DOHH2 (cell line): ENCODE data around the gene SEMG2.

Source experiments
- H3F3A ChIP-seq: fragments of 200-600 bp; sonication (generic), shearing (Covaris generic); 2 replicates; pipeline ENCODE4 v1.6.0; 2016; ENCODE audit warnings: antibody characterized with exemption, mild to moderate bottlenecking; ENCODE audit not compliant: control insufficient read depth, insufficient read depth
- H3K27ac ChIP-seq: fragments of 200-600 bp; sonication (generic); 2 replicates; pipeline ENCODE4 v1.5.1; 2014; ENCODE audit warnings: low read depth, mild to moderate bottlenecking, low read length, moderate library complexity
- H3K27me3 ChIP-seq: fragments of 200-600 bp; sonication (generic); 2 replicates; pipeline ENCODE4 v1.6.1; 2014; ENCODE audit warnings: mild to moderate bottlenecking, low read length, mixed read lengths; ENCODE audit not compliant: control insufficient read depth
- H3K36me3 ChIP-seq: fragments of 200-600 bp; sonication (generic); 2 replicates; pipeline ENCODE4 v1.6.1; 2014; ENCODE audit warnings: mild to moderate bottlenecking, low read length, moderate library complexity, mixed read lengths; ENCODE audit not compliant: control insufficient read depth
- H3K4me1 ChIP-seq: fragments of 200-600 bp; sonication (generic); 2 replicates; pipeline ENCODE4 v1.6.1; 2014; ENCODE audit warnings: mild to moderate bottlenecking, low read length, mixed read lengths; ENCODE audit not compliant: control insufficient read depth
- H3K4me2 ChIP-seq: fragments of 200-600 bp; sonication (generic); 2 replicates; pipeline ENCODE4 v1.6.0; 2014; ENCODE audit warnings: mild to moderate bottlenecking, low read length, moderate library complexity
- H3K4me3 ChIP-seq: fragments of 200-600 bp; sonication (generic); 2 replicates; pipeline ENCODE4 v1.5.1; 2014; ENCODE audit warnings: mild to moderate bottlenecking, low read length, mixed read lengths
- H3K79me2 ChIP-seq: fragments of 200-600 bp; sonication (generic); 2 replicates; pipeline ENCODE4 v1.6.1; 2014; ENCODE audit warnings: mild to moderate bottlenecking, low read length, mixed read lengths; ENCODE audit not compliant: control insufficient read depth
- H3K9me2 ChIP-seq: fragments of 200-600 bp; sonication (generic); replicated peaks from 2 replicates; pipeline ENCODE4 v1.6.1; 2014; ENCODE audit warnings: mild to moderate bottlenecking, low read length, mixed read lengths; ENCODE audit not compliant: control insufficient read depth
- H3K9me3 ChIP-seq: fragments of 200-600 bp; sonication (generic); 2 replicates; pipeline ENCODE4 v1.6.1; 2014; ENCODE audit warnings: antibody characterized with exemption, low read length, mixed read lengths; ENCODE audit not compliant: control insufficient read depth, insufficient read depth
- H4K20me1 ChIP-seq: fragments of 200-600 bp; sonication (generic); 2 replicates; pipeline ENCODE4 v1.6.0; 2014; ENCODE audit warnings: low read depth, mild to moderate bottlenecking, antibody characterized with exemption, low read length, moderate library complexity; ENCODE audit not compliant: control insufficient read depth, insufficient read depth
- CTCF ChIP-seq: fragments of 200-600 bp; sonication (generic); IDR thresholded peaks from one replicate; pipeline ENCODE4 v1.5.1; 2014; ENCODE audit warnings: antibody characterized with exemption, mild to moderate bottlenecking, low read depth, low read length; ENCODE audit not compliant: poor library complexity, severe bottlenecking
- EZH2phosphoT487 ChIP-seq: fragments of 200-600 bp; sonication (generic); IDR thresholded peaks from 2 replicates; pipeline ENCODE4 v1.6.1; 2017; ENCODE audit warnings: borderline replicate concordance, mild to moderate bottlenecking, antibody characterized with exemption, low read length, moderate library complexity, mixed read lengths

Gene SEMG2

GRCh38 chr20:45212836-45213235, 8.3 kb upstream of the SEMG2 start:
- H3K9me2 ChIP-seq: no peaks in the 10 kb centered on the region
- no peak overlapping the region for H3K4me3 ChIP-seq
- no peaks in the 10 kb centered on the region for H3K36me3 ChIP-seq
- H3K4me2 ChIP-seq: no peak overlapping the region
- H3K79me2 ChIP-seq: no peaks in the 10 kb centered on the region
- no peaks in the 10 kb centered on the region for H3K4me1 ChIP-seq
- H3K27ac ChIP-seq: no peak overlapping the region
- TF ChIP-seq CTCF (no peak), EZH2phosphoT487 (no peak)
- H3K9me3 ChIP-seq: no peaks in the 10 kb centered on the region
- H3K27me3 ChIP-seq: peaks cover 5% of the 10 kb centered on the region; the same call in 1 of the 2 replicates
- H4K20me1 ChIP-seq: no peaks in the 10 kb centered on the region
- H3F3A ChIP-seq: no peaks in the 10 kb centered on the region

- no peaks in the 10 kb centered on the region for H3F3A ChIP-seq
- H3K4me2 ChIP-seq: no peak overlapping the region
- no peak overlapping the region for H3K27ac ChIP-seq
- no peaks in the 10 kb centered on the region for H3K4me1 ChIP-seq
- H4K20me1 ChIP-seq: no peaks in the 10 kb centered on the region
- H3K27me3 ChIP-seq: peaks cover 7% of the 10 kb centered on the region; the same call in 1 of the 2 replicates
- TF ChIP-seq EZH2phosphoT487 (no peak), CTCF (no peak)
- H3K79me2 ChIP-seq: no peaks in the 10 kb centered on the region
- H3K36me3 ChIP-seq: no peaks in the 10 kb centered on the region
- H3K4me3 ChIP-seq: no peak overlapping the region
- no peaks in the 10 kb centered on the region for H3K9me2 ChIP-seq
- no peaks in the 10 kb centered on the region for H3K9me3 ChIP-seq
Observed at GRCh38 chr20:45218124-45218523, 3.0 kb upstream of the SEMG2 start.

GRCh38 chr20:45218636-45219035, 2.5 kb upstream of the SEMG2 start:
- Histone ChIP-seq H3K27me3 (peaks cover 5% of the 10 kb centered on the region; the same call in 1 of the 2 replicates), H3K9me2 (no peaks in the 10 kb centered on the region), H3K4me2 (no peak overlapping the region), H3K4me3 (no peak overlapping the region), H3K9me3 (no peaks in the 10 kb centered on the region), H3K79me2 (no peaks in the 10 kb centered on the region), H3F3A (no peaks in the 10 kb centered on the region), H3K4me1 (no peaks in the 10 kb centered on the region), H3K36me3 (no peaks in the 10 kb centered on the region), H3K27ac (no peak overlapping the region), H4K20me1 (no peaks in the 10 kb centered on the region)
- TF ChIP-seq EZH2phosphoT487: no peak

- Histone ChIP-seq H3K79me2 (no peaks in the 10 kb centered on the region), H3F3A (no peaks in the 10 kb centered on the region), H3K4me1 (no peaks in the 10 kb centered on the region), H3K27me3 (peaks cover 5% of the 10 kb centered on the region; the same call in 1 of the 2 replicates), H3K27ac (no peak overlapping the region), H3K4me3 (no peak overlapping the region), H4K20me1 (no peaks in the 10 kb centered on the region), H3K36me3 (no peaks in the 10 kb centered on the region), H3K9me3 (no peaks in the 10 kb centered on the region), H3K9me2 (no peaks in the 10 kb centered on the region), H3K4me2 (no peak overlapping the region)
- TF ChIP-seq EZH2phosphoT487 (no peak), CTCF (no peak)
Observed at GRCh38 chr20:45223136-45223535, 2.0 kb downstream of the SEMG2 start.
